Stimulated activated CD4-positive, alpha-beta T cell treated with anti-CD3 and anti-CD28 coated beads, Interleukin-15, amount 100 ng/mL, for 1 hour (primary cell): Measurements from ENCODE around the gene TOR1AIP2.
"Not testable (repeated sequence)": the region's sequence is repeated elsewhere in the genome, so short reads cannot be mapped to it uniquely, and the experiment has no call there.

Experiments
- DNase-seq, 2 donors: peaks; one replicate each; pipeline ENCODE4 v3.0.0-alpha.2; 2020; ENCODE audit warnings: low read depth in 1 of 2, low spot score in 1 of 2

TOR1AIP2 gene

GRCh38 chr1:179876300-179876715 is 1.3 kb downstream of the TOR1AIP2 start:
- DNase-seq: no peak

- DNase-seq: no peak
Observed at GRCh38 chr1:179875596-179876299, 1.9 kb downstream of the TOR1AIP2 start.

GRCh38 chr1:179873438-179873851 is 4.2 kb downstream of the TOR1AIP2 start:
- no peak for DNase-seq

- DNase-seq: no peak
Observed at GRCh38 chr1:179872558-179872957, 5.0 kb downstream of the TOR1AIP2 start.

- no peak for DNase-seq
Observed at GRCh38 chr1:179871940-179872339, 5.7 kb downstream of the TOR1AIP2 start.

- no peak for DNase-seq
Observed at GRCh38 chr1:179870870-179871269, 6.7 kb downstream of the TOR1AIP2 start.

- peak; percentile 11 to 27 for DNase-seq
Observed at GRCh38 chr1:179867493-179868330, 9.9 kb downstream of the TOR1AIP2 start.

GRCh38 chr1:179866616-179867015 is 11.0 kb downstream of the TOR1AIP2 start:
- DNase-seq: no peak

- no peak for DNase-seq
Observed at GRCh38 chr1:179865377-179865776, 12.2 kb downstream of the TOR1AIP2 start.

GRCh38 chr1:179860652-179861051 is 17.0 kb downstream of the TOR1AIP2 start:
- DNase-seq: no peak

- DNase-seq: no peak
Observed at GRCh38 chr1:179857009-179857408, 20.6 kb downstream of the TOR1AIP2 start.

GRCh38 chr1:179856296-179856695 is 21.3 kb downstream of the TOR1AIP2 start:
- no peak for DNase-seq

GRCh38 chr1:179855831-179856230 is 21.8 kb downstream of the TOR1AIP2 start:
- not testable (repeated sequence) for DNase-seq

GRCh38 chr1:179853102-179853501 is 24.5 kb downstream of the TOR1AIP2 start:
- no peak for DNase-seq

GRCh38 chr1:179848233-179848632 is 29.4 kb downstream of the TOR1AIP2 start:
- DNase-seq: no peak

GRCh38 chr1:179840107-179840506 is 37.5 kb downstream of the TOR1AIP2 start:
- DNase-seq: no peak

- DNase-seq: not testable (repeated sequence)
Observed at GRCh38 chr1:179836686-179837445, 40.7 kb downstream of the TOR1AIP2 start.

- DNase-seq: no peak
Observed at GRCh38 chr1:179831852-179832699, 45.5 kb downstream of the TOR1AIP2 start.

GRCh38 chr1:179831225-179831624 is 46.4 kb downstream of the TOR1AIP2 start:
- DNase-seq: no peak

- no peak for DNase-seq
Observed at GRCh38 chr1:179828554-179829110, 49.0 kb downstream of the TOR1AIP2 start.
